Adrenal gland (tissue), 5 donors: ENCODE measurements around the gene ADPRM.

Source experiments
- CTCF ChIP-seq, 6 experiments: fragments of 450-650 bp in 4 of 6; fragments of 200-600 bp in 2 of 6; sonication (generic) in 1 of 6; IDR thresholded peaks; 1 replicate in 5 of 6; 2 replicates in 1 of 6; pipeline versions ENCODE4 v1.5.1 to v1.8.0; 2016 to 2021; ENCODE audit warnings: antibody characterized with exemption in 6 of 6, mild to moderate bottlenecking in 2 of 6, moderate library complexity in 1 of 6
- POLR2A ChIP-seq, 2 donors: fragments of 450-650 bp; IDR thresholded peaks; one replicate each; pipeline ENCODE4 v1.6.1; 2017; ENCODE audit warnings: antibody characterized with exemption in 2 of 2, mild to moderate bottlenecking in 2 of 2, moderate library complexity in 1 of 2
- donor health status: DM: no; HTN: no; CAD: no.

DNA sequence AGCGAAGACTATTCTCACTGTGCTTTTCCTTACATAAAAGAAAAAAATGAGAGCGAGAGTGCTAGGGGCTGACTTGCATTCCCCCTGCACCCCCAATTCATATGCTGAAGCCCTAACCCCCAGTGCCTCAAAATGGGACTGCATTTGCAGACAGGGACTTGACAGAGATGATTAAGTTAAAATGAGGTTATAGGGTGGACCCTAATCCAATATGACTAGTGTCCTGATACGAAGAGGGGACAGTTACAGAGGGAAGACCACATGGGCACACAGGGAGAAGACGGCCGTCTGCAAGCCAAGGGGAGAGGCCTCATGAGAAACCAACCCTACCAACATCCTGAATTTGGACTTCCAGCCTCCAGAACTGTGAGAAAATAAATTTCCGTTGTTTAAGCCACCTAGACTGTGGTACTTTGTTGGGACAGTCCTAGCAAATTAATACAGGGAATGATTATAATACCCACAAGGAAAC lies 34.0 kb downstream of the ADPRM start:
- TF ChIP-seq CTCF (IDR thresholded peaks at IDR 0.05) (no peak), POLR2A (IDR thresholded peaks at IDR 0.05) (no peak)
